ENCODE data around the gene NCOA1. TPM values are rescaled to one million over a fixed set of nuclear protein-coding genes. Genes with fewer than 3 reads are reported as not detected.

NCOA1 gene
- total RNA-seq, 1 donor from 2014 or later: 20.1 TPM

DNA sequence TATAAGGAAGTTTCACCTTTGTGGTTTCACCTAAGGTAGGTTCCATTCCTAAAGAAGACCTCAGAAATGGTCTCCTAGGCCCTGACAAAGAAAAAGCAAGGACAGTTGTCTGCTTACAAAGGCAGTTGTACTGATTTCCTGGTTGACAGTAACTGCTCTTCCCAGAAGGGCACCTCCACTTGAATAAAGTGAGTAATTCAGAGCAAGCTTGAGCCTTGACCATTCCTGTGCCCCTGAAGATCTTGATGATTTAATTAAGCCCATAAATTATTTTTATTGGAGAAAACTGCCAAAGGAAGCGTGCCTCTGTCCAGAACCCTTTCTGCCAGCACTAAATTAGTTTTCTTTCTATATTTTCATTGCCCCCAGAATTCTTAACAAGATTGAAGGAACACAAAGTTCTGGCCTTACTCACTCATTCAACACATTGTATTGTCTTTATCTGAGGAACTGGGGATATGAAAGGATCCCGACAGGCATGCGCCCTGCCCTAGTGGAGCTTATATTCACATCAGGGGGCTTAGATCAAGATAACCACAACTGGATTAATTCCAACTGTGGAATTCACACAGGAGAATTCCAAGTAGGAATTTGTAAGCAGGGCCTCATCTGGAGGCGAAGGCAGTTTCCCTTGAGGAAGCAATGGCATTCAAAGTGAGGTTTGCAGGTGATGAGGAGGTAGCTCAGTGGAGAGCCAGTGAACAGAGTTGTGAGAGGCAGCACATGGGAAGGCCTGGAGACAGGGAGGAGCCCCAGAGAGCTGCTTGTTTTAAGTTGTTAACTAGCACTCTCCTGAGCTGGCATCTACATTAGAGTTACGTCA lies 280.9 kb downstream of the NCOA1 start:
- H3K27me3 Mint-ChIP-seq (ENCODE audit: low read depth): no peaks in the 10 kb centered on the region
- H3K9me3 Mint-ChIP-seq: no peaks in the 10 kb centered on the region
- no peak for TF ChIP-seq CTCF (conservative IDR thresholded peaks at IDR 0.05)
- no peak for DNase-seq (ENCODE audit: low read depth, low spot score)
- no peaks in the 10 kb centered on the region for H3K4me1 Mint-ChIP-seq
- H3K4me3 Mint-ChIP-seq: no peak overlapping the region
- peaks cover 14% of the 10 kb centered on the region for H3K36me3 Mint-ChIP-seq (ENCODE audit: low read depth)
- H3K27ac Mint-ChIP-seq (ENCODE audit: unreplicated experiment): no peak overlapping the region

DNA sequence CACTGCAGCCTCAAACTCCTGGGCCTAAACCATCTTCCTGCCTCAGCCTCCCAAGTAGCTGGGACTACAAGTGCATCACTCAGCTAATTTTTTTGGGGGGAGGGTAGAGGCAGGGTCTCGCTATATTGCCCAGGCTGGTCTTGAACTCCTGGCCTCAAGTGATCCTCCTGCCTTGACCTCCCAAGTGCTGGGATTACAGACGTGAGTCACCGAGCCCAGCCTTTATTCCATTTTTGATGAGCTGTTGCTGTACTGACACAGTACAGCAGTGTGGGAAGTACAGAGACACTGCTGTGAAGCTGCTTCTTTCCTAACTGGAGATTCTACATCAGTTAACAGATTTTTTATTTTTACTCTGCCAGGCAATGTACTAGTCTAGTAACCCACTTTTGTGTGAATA lies 283.3 kb downstream of the NCOA1 start:
- Mint-ChIP-seq H3K36me3 (ENCODE audit: low read depth) (peaks cover 14% of the 10 kb centered on the region), H3K27me3 (ENCODE audit: low read depth) (no peaks in the 10 kb centered on the region), H3K9me3 (no peaks in the 10 kb centered on the region), H3K4me1 (no peaks in the 10 kb centered on the region), H3K27ac (ENCODE audit: unreplicated experiment) (no peak overlapping the region), H3K4me3 (no peak overlapping the region)
- DNase-seq (ENCODE audit: low read depth, low spot score): no peak
- TF ChIP-seq CTCF (conservative IDR thresholded peaks at IDR 0.05): no peak

- no peak for DNase-seq (ENCODE audit: low read depth, low spot score)
- peaks cover 3% of the 10 kb centered on the region for H3K36me3 Mint-ChIP-seq (ENCODE audit: low read depth)
Observed at GRCh38 chr2:24779116-24779515, 288.1 kb downstream of the NCOA1 start.

DNA sequence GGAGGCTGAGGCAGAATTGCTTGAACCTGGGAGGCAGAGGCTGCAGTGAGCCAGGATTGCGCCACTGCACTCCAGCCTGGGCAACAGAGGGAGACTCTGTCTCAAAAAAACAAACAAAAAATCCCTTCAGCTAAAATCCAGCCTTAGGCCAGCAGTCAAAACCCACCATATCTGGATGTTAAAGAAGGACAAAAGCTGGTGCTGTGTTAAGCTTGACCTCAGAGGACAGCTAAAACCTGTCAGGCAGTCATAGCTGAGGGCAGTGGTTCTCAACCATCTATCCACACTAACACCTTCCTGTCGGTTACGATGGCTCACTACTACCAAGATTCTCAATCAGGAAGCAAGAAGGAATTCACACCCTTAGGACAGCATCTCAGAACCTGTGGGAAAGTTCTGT lies 292.6 kb downstream of the NCOA1 start:
- Mint-ChIP-seq H3K27ac (ENCODE audit: unreplicated experiment) (peak overlapping the region; percentile 4), H3K4me3 (no peak overlapping the region), H3K36me3 (ENCODE audit: low read depth) (peaks cover 3% of the 10 kb centered on the region)

More at GRCh38 chr2:24779116-24779515, 288.1 kb downstream of the NCOA1 start:
- no peak for TF ChIP-seq CTCF (conservative IDR thresholded peaks at IDR 0.05)
- Mint-ChIP-seq H3K9me3 (peaks cover 2% of the 10 kb centered on the region), H3K27me3 (ENCODE audit: low read depth) (no peaks in the 10 kb centered on the region), H3K27ac (ENCODE audit: unreplicated experiment) (no peak overlapping the region), H3K4me1 (peaks cover 5% of the 10 kb centered on the region), H3K4me3 (no peak overlapping the region)

GRCh38 chr2:24785671-24786321 lies 294.7 kb downstream of the NCOA1 start:
- peaks cover 3% of the 10 kb centered on the region for H3K36me3 Mint-ChIP-seq (ENCODE audit: low read depth)
- TF ChIP-seq CTCF (conservative IDR thresholded peaks at IDR 0.05): no peak
- no peaks in the 10 kb centered on the region for H3K27me3 Mint-ChIP-seq (ENCODE audit: low read depth)
- no peak overlapping the region for H3K27ac Mint-ChIP-seq (ENCODE audit: unreplicated experiment)
- H3K9me3 Mint-ChIP-seq: peaks cover 5% of the 10 kb centered on the region
- no peak overlapping the region for H3K4me3 Mint-ChIP-seq
- H3K4me1 Mint-ChIP-seq: peaks cover 25% of the 10 kb centered on the region
- no peak for DNase-seq (ENCODE audit: low read depth, low spot score)

More for the DNA sequence above, 292.6 kb downstream of the NCOA1 start:
- Mint-ChIP-seq H3K27me3 (ENCODE audit: low read depth) (no peaks in the 10 kb centered on the region), H3K9me3 (peaks cover 5% of the 10 kb centered on the region), H3K4me1 (peaks cover 16% of the 10 kb centered on the region)
- no peak for DNase-seq (ENCODE audit: low read depth, low spot score)
- TF ChIP-seq CTCF (conservative IDR thresholded peaks at IDR 0.05): no peak

All from neural crest cell (in vitro differentiated cells).